ENCODE results near the gene NDUFA12. TPM values are rescaled to one million over a fixed set of nuclear protein-coding genes. Genes with fewer than 3 reads are reported as not detected.

NDUFA12 gene
- total and polyA plus RNA-seq, 2 of the 13 experiments (the other 11 are each of a cell fraction or from before 2014, with no cell fraction given): 101 to 173 TPM

DNA sequence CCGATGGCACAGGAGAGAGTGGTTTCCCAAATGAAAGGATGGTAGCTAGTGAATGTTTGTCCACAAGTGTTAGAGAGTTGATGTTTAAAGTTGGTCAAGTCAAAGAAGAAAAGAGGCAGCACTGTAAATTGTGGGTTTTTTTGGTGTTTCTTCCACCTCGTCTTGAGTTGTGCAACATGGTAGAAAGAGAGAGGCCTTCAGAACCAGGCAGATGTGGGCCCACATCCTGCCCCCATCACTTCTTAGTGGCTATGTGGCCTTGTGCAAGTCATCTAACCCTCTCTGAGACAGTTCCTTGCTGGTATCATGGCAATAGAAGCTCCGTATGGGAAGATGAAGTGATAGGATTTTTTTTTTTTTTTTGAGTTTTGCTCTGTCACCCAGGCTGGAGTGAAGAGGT is 60.8 kb downstream of the NDUFA12 start:
- no peaks in the 10 kb centered on the region for H4K20me1 ChIP-seq (ENCODE audit: insufficient read depth, low read length)
- peaks cover 73% of the 10 kb centered on the region for H3K4me1 ChIP-seq (ENCODE audit: insufficient read depth, low read length)
- intact Hi-C loops (cut with micrococcal nuclease; ENCODE audit: unreplicated experiment) (no loop called here), in situ Hi-C loops (cut with HindIII; ENCODE audit: extremely low pct_ligation_motif_present, low pct_unique_long_range_greater_than_20kb) (no loop called here)
- 59% methylated on average over 3 of the region's 3 CpGs for WGBS (ENCODE audit: low lambda C conversion rate)
- H3K27ac ChIP-seq (ENCODE audit: extremely low read length, insufficient read depth, low read length): no peak overlapping the region
- H3K9ac ChIP-seq (ENCODE audit: insufficient read depth, low read depth, low read length): no peak overlapping the region
- H3K9me3 ChIP-seq (ENCODE audit: low read length): no peaks in the 10 kb centered on the region
- no peaks in the 10 kb centered on the region for H3K27me3 ChIP-seq (ENCODE audit: control insufficient read depth in 1 of 2, insufficient read depth in 2 of 2, low read length in 2 of 2)
- no peak overlapping the region for H3K4me3 ChIP-seq (replicated peaks in 1 of 3; ENCODE audit: insufficient read depth in 1 of 3, low read depth in 2 of 3, low read length in 3 of 3)
- no peak for TF ChIP-seq PCBP2 (optimal IDR thresholded peaks at IDR 0.05; ENCODE audit: low read depth, low read length, poor library complexity, severe bottlenecking)
- TF ChIP-seq EHMT2 (IDR thresholded peaks at IDR 0.05; ENCODE audit: borderline replicate concordance, low read depth, low read length): no peak
- BruUV-seq (replicated peaks): no TSS peak
- no peaks in the 10 kb centered on the region for H3K79me2 ChIP-seq (ENCODE audit: insufficient read depth, low read length)
- ATAC-seq (no peak), FAIRE-seq (no peak), DNase-seq (ENCODE audit: low spot score) (no peak)
- CTCF ChIA-PET (ENCODE audit: low intra/inter-chr PET ratio, low total read pairs): no interaction called here
- no peak overlapping the region for H3K4me2 ChIP-seq (ENCODE audit: low read depth, low read length)
- no peak overlapping the region for H2AFZ ChIP-seq (ENCODE audit: low read length)
- POLR2A ChIA-PET: no interaction called here
- no peaks in the 10 kb centered on the region for H3K36me3 ChIP-seq (replicated peaks in 1 of 2; ENCODE audit: control insufficient read depth in 1 of 2, insufficient read depth in 2 of 2, low read length in 2 of 2)

DNA sequence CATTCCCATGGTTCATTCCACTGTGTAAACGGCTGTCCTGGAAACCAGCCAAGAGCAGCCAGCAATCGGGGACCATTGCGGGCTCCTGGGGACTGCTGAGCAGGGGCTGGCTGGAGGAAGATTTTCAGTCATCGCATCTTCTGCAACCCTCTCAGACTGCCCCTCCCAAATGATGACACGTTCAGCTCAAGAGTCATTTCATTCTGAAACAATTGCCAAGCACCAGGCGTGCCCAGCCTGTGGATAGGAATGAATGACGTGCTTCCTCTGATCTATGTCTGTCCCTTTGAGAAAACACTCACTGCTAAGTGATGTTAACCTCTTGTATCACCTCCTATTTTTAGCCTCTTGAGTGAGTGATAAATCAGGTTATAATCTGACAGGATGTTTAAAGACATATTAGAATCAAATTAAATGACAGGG is 62.0 kb downstream of the NDUFA12 start:
- Histone ChIP-seq H3K4me3 (replicated peaks in 1 of 3; ENCODE audit: insufficient read depth in 1 of 3, low read depth in 2 of 3, low read length in 3 of 3) (no peak overlapping the region), H3K4me2 (ENCODE audit: low read depth, low read length) (peak overlapping the region; percentile 50), H3K79me2 (ENCODE audit: insufficient read depth, low read length) (no peaks in the 10 kb centered on the region), H3K27me3 (ENCODE audit: control insufficient read depth in 1 of 2, insufficient read depth in 2 of 2, low read length in 2 of 2) (no peaks in the 10 kb centered on the region), H3K9me3 (ENCODE audit: low read length) (no peaks in the 10 kb centered on the region), H3K27ac (ENCODE audit: extremely low read length, insufficient read depth, low read length) (no peak overlapping the region), H2AFZ (ENCODE audit: low read length) (no peak overlapping the region), H3K9ac (ENCODE audit: insufficient read depth, low read depth, low read length) (no peak overlapping the region), H4K20me1 (ENCODE audit: insufficient read depth, low read length) (no peaks in the 10 kb centered on the region), H3K36me3 (replicated peaks in 1 of 2; ENCODE audit: control insufficient read depth in 1 of 2, insufficient read depth in 2 of 2, low read length in 2 of 2) (no peaks in the 10 kb centered on the region), H3K4me1 (ENCODE audit: insufficient read depth, low read length) (peaks cover 67% of the 10 kb centered on the region)
- in situ Hi-C loops (cut with HindIII; ENCODE audit: extremely low pct_ligation_motif_present, low pct_unique_long_range_greater_than_20kb) (no loop called here), intact Hi-C loops (cut with micrococcal nuclease; ENCODE audit: unreplicated experiment) (no loop called here)
- no peak for DNase-seq (ENCODE audit: low spot score)
- FAIRE-seq: no peak
- TF ChIP-seq CREB1 (IDR thresholded peaks at IDR 0.05) (peak; percentile 44; the same call in 1 of the 2 replicates), CREB1 (CRISPR knock-in tag; IDR thresholded peaks at IDR 0.05) (no peak), ZNF510 (CRISPR knock-in tag; IDR thresholded peaks at IDR 0.05; ENCODE audit: low read depth) (no peak)
- 4% methylated on average over 7 of the region's 7 CpGs for WGBS (ENCODE audit: low lambda C conversion rate)
- no TSS peak for BruUV-seq (replicated peaks)
- POLR2A ChIA-PET: no interaction called here
- peak; percentile 23 for ATAC-seq
- CTCF ChIA-PET (ENCODE audit: low intra/inter-chr PET ratio, low total read pairs): no interaction called here
